WI38 (cell line): ENCODE measurements around the gene CCDC146.

Experiments used
- H3K4me3 ChIP-seq: 2 replicates; pipeline ENCODE4 v1.5.1; 2011; ENCODE audit warnings: low read depth, mild to moderate bottlenecking, control low read depth, low read length
- CTCF ChIP-seq: IDR thresholded peaks from 2 replicates; pipeline ENCODE4 v1.5.1; 2012; ENCODE audit warnings: low read depth, mild to moderate bottlenecking, control low read depth, low read length

CCDC146 gene

GRCh38 chr7:77309714-77310220 lies 187.4 kb downstream of the CCDC146 start:
- no peak for TF ChIP-seq CTCF

GRCh38 chr7:77310982-77311381 lies 188.6 kb downstream of the CCDC146 start:
- no peak for TF ChIP-seq CTCF
- no peak overlapping the region for H3K4me3 ChIP-seq

More at GRCh38 chr7:77309714-77310220, 187.4 kb downstream of the CCDC146 start:
- no peak overlapping the region for H3K4me3 ChIP-seq

GRCh38 chr7:77313085-77313484 lies 190.7 kb downstream of the CCDC146 start:
- no peak overlapping the region for H3K4me3 ChIP-seq
- TF ChIP-seq CTCF, result no peak

GRCh38 chr7:77313876-77314480 lies 191.6 kb downstream of the CCDC146 start:
- no peak for TF ChIP-seq CTCF
- H3K4me3 ChIP-seq, result no peak overlapping the region

- TF ChIP-seq CTCF, result no peak
- H3K4me3 ChIP-seq, result no peak overlapping the region
Measured at GRCh38 chr7:77315182-77315591, 192.8 kb downstream of the CCDC146 start.

GRCh38 chr7:77316219-77316978 lies 194.0 kb downstream of the CCDC146 start:
- no peak for TF ChIP-seq CTCF
- no peak overlapping the region for H3K4me3 ChIP-seq

- no peak overlapping the region for H3K4me3 ChIP-seq
- no peak for TF ChIP-seq CTCF
Measured at GRCh38 chr7:77318019-77318418, 195.6 kb downstream of the CCDC146 start.
